NCI-H1417 (cell line): Measurements from ENCODE around the gene STK36.

Experiments used
- DNase-seq, 3 experiments: peaks; one replicate each; lab custom pipeline; 2025; lab: John Stamatoyannopoulos, UW

The STK36 gene

DNA sequence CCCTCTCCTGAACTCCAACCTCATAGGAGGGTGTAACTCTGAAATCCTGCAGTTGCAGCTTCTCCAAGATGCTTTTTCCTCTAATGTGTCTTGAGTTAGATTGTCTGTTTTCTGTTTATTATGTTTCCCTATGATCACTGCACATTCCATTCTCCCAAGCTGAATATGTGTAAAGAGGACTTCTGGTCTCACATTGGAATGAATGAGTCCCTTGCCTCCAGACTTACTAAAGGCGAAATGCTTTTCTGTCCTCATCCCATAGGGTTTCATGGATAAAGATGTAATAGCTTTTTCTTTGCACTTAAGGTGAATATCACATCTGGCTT lies 74.5 kb downstream of the STK36 start:
- DNase-seq: no peak

DNA sequence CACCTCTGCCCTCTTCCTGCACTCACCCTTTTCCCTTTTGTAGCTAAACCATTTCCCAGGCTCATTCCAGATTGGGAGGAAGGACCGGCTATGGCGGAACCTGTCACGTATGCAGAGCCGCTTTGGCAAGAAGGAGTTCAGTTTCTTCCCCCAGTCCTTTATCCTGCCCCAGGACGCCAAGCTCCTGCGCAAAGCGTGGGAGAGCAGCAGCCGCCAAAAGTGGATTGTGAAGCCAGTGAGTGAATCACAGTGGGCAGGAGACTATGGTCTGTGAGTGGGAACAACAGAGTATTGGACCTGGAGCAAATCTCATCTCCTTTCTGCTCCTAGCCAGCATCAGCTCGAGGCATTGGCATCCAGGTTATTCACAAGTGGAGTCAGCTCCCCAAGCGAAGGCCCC lies 75.1 kb downstream of the STK36 start:
- DNase-seq: no peak

DNA sequence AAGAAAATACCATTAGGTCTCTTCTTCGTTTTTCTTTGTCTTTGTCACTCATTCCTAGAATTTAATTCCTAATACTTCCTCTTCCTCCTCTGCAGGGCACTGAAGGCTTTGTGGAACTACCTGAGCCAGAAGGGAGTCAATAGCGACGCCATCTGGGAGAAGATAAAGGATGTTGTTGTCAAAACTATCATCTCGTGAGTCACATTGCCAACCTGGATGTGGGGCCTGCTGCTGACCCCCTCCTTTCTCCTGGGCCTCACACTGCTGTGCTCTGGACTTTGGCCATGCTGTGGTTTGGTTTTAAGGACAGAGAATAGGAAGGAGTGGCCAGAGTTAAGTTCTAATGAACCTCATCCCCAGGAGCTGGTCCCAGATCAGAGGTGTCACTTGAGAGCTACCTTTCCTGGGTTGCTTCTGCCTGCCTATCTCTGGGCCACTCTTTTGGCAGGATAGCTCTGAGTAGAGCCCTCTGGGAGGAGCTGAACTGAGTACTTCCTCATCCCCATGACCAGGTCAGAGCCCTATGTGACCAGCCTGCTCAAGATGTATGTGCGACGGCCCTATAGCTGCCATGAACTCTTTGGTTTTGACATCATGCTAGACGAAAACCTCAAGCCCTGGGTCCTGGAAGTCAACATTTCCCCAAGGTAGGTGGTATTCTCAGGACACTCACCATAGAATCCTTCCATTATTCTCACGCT lies 77.0 kb downstream of the STK36 start:
- DNase-seq: no peak
